ENCODE measurements around the gene CDKN2AIPNL.
"Not testable (repeated sequence)": the region's sequence is repeated elsewhere in the genome, so short reads cannot be mapped to it uniquely, and the experiment has no call there.

CDKN2AIPNL gene

DNA sequence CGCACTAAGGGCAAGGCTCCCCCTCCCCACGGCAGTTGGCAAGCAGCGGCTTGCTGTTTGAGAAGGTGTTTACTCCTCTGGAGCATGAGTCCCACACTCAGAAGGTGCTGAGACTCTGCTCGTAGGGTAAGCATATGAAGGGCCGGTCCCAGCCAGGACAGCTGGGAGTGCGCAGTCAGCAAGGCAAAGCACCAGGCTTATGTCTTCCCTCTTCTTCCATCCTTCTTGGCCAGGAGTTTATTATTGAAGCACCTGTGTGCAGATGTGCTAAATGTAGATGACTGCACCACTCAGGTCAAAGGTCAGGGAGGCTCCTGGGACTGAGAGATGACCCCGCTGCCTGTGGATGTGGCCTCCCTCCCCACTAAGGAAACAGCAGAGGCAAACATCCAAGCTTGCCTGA lies 27.0 kb upstream of the CDKN2AIPNL start:
- no peak overlapping the region for H3K4me3 ChIP-seq (ENCODE audit: low read depth, low read length)

- H3K4me3 ChIP-seq (ENCODE audit: low read depth, low read length): no peak overlapping the region
Observed at GRCh38 chr5:134437847-134438581, 26.3 kb upstream of the CDKN2AIPNL start.

GRCh38 chr5:134437340-134437846 lies 25.7 kb upstream of the CDKN2AIPNL start:
- no peak overlapping the region for H3K4me3 ChIP-seq (ENCODE audit: low read depth, low read length)

- H3K4me3 ChIP-seq (ENCODE audit: low read depth, low read length): no peak overlapping the region
Observed at GRCh38 chr5:134436523-134437339, 25.1 kb upstream of the CDKN2AIPNL start.

GRCh38 chr5:134435560-134435959 lies 23.9 kb upstream of the CDKN2AIPNL start:
- H3K4me3 ChIP-seq (ENCODE audit: low read depth, low read length): no peak overlapping the region

GRCh38 chr5:134432677-134433359 lies 21.1 kb upstream of the CDKN2AIPNL start:
- no peak overlapping the region for H3K4me3 ChIP-seq (ENCODE audit: low read depth, low read length)

- H3K4me3 ChIP-seq (ENCODE audit: low read depth, low read length): no peak overlapping the region
Observed at GRCh38 chr5:134432174-134432573, 20.5 kb upstream of the CDKN2AIPNL start.

GRCh38 chr5:134430001-134430569 lies 18.4 kb upstream of the CDKN2AIPNL start:
- no peak overlapping the region for H3K4me3 ChIP-seq (ENCODE audit: low read depth, low read length)

GRCh38 chr5:134427540-134428041 lies 15.9 kb upstream of the CDKN2AIPNL start:
- H3K4me3 ChIP-seq (ENCODE audit: low read depth, low read length): no peak overlapping the region

GRCh38 chr5:134426361-134426760 lies 14.7 kb upstream of the CDKN2AIPNL start:
- H3K4me3 ChIP-seq (ENCODE audit: low read depth, low read length): no peak overlapping the region

DNA sequence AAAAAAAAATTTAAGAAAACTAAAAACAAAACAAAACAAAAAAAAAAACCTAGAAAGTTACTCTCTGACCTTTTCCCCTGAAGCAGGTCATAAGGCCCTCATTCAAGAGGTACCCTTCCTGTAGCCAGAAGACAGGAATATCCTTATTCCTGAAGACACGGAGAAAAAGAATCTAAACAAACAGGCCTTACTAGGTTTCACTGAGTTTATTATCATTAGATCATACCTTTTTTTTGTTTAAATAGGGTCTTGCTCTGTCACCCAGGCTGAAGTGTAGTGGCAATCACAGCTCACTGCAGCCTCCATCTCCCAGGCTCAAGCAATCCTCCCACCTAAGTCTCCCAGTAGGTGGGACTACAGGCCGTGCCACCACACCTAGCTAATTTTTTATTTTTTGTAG lies 11.7 kb upstream of the CDKN2AIPNL start:
- no peak overlapping the region for H3K4me3 ChIP-seq (ENCODE audit: low read depth, low read length)

GRCh38 chr5:134422791-134423365 lies 11.2 kb upstream of the CDKN2AIPNL start:
- H3K4me3 ChIP-seq (ENCODE audit: low read depth, low read length): no peak overlapping the region

- H3K4me3 ChIP-seq (ENCODE audit: low read depth, low read length): not testable (repeated sequence)
Observed at GRCh38 chr5:134421038-134421437, 9.4 kb upstream of the CDKN2AIPNL start.

DNA sequence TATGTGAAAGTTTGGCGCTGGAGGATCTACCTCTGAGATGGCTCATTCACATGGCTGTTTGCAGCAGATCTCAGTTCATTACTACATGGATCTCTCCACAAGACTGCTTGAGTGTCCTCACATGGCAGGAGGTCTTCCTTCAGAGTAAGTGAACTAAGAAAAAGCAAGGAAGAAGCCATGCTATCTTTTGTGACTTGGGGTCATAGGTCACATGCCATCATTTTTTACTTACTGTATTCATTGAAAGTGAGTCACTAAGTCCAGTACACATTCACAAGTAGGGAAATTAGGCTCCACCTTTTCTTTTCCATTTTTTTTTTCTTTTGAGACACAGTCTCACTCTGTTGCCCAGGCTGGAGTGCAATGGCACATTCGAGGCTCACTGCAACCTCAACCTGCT lies 8.7 kb upstream of the CDKN2AIPNL start:
- no peak overlapping the region for H3K4me3 ChIP-seq (ENCODE audit: low read depth, low read length)

DNA sequence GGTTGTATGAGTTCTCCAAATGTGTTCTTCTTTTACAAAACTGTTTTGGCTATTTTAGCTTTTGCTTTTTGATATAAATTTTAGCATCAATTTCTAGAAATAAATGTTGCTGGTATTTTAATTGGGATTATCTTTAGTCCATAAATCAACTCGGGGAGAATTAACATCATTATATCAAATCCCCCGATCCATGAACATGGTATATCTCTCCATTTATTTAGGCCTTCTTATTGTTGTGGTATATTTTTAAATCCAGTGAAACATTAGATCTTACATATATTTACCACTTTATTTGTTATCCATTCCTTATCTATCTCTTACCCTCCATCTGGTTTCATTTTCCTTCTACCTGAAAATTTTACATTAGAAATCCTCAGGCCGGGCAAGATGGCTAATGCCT lies 7.3 kb upstream of the CDKN2AIPNL start:
- no peak overlapping the region for H3K4me3 ChIP-seq (ENCODE audit: low read depth, low read length)

DNA sequence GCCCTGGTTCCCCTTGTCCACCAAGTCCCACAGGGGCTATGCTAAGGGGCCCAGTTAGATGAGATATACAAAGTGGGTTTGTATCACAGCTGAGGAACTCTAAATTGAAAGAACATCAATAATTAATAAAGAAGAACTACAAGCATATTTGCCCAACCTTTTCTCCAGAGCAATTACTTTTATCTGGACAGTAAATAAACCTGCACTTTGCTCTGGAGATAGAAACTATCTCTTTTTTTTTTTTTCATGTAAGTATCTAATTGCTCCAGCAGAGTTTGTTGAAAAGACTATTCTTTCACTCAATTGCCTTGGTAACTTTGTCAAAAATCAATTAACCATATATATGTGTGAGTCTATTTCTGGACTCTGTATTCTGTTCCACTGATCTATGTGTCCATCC lies 6.0 kb upstream of the CDKN2AIPNL start:
- no peak overlapping the region for H3K4me3 ChIP-seq (ENCODE audit: low read depth, low read length)

DNA sequence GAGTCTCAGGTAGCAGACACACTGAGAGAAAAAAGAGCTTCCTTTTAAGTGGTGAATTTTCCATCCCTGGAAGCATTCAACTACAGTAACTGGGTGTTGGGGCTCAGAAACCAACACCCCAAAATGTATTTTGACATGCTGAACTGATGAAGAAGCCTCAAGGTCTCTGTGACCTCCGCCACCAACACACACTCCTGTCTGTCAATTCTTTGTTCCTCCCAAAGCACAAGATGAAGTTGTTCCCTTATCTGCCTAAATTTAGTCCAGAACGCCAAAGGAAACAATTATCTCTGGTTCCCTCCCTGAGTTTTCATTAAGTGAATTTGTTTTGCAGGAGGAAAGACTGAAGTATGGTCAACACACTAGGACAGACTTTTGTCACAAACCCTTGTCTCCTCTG lies 1.4 kb upstream of the CDKN2AIPNL start:
- H3K4me3 ChIP-seq (ENCODE audit: low read depth, low read length): no peak overlapping the region

DNA sequence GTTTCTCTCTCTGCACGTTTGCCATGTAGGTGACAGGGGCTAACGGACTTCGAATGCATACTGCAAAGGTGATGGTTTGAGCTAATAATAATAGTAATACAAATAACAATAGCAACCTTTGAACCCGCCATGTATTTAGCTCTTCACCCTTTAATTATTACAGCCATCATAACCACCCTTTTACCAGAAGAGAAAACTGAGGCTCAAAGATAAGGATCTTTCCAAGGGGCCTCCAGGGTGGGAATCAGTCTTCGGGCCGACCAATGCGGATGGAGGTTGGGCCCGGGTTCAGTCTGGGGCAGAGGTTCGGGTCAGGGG lies 494 bp downstream of the CDKN2AIPNL start:
- H3K4me3 ChIP-seq (ENCODE audit: low read depth, low read length): peak overlapping the region; percentile 85

DNA sequence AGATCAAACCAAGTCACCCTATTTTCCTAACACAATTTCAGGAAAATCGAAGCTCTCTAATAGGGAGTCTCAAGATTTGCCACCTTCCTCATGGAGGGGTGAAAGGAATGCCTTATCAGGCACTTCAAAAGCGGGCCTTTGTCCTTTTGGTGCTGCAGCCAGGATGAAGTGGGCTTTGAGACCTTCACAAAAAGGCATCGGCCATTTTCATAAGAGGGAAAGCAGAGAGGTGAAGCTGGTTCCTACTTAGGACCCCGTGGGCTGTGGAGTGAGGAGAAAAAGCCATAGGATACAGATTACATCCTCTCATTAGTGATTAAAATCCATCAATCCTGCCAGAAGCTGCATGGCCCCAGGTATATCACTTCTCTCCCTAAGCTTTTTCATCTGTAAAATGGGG lies 859 bp downstream of the CDKN2AIPNL start:
- peak overlapping the region; percentile 85 for H3K4me3 ChIP-seq (ENCODE audit: low read depth, low read length)

DNA sequence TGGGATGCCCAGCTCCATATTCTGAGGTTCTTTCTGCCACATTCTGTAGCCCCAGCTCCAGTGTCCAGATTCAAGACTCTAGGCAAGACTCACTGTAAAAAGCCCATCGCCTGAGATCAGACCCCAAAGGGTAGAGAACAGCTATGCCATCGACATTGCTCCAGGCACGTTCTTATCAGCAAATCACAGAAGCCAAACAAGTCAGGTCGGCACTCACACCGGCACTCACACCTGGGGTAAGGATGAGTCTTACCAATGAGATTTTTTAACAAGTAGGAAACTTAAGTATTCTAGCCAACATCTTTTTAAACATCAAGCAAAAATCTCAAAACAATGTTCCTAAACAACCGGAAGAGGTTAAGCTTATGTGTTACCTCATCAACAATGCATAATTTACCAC lies 2.4 kb downstream of the CDKN2AIPNL start:
- H3K4me3 ChIP-seq (ENCODE audit: low read depth, low read length): no peak overlapping the region

DNA sequence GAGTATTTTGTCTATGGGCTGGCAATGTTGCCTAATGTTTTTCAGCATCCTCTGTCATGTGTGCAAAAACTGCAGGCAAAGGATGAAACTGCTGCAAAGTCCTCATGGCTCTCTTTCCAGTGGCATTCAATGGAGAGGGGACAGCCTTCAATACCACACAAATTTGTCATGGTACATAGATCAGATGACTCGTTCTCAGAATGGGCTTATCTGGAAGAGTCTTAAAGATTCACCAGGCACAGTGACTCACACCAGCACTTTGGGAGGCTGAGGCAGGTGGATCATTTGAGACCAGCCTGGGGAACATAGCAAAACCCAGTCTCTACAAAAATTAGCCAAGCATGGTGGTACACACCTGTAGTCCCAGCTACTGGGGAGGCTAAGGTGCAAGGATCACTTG lies 5.3 kb downstream of the CDKN2AIPNL start:
- H3K4me3 ChIP-seq (ENCODE audit: low read depth, low read length): no peak overlapping the region
